ENCODE measurements around the gene GRB14. TPM values are rescaled to one million over a fixed set of nuclear protein-coding genes. Genes with fewer than 3 reads are reported as not detected.

GRB14 gene
- total RNA-seq, 1 experiment from 2014 or later, result 14.9 TPM

GRCh38 chr2:164523726-164524125, 97.6 kb downstream of the GRB14 start (continued):
- TF ChIP-seq, protein P1, sequence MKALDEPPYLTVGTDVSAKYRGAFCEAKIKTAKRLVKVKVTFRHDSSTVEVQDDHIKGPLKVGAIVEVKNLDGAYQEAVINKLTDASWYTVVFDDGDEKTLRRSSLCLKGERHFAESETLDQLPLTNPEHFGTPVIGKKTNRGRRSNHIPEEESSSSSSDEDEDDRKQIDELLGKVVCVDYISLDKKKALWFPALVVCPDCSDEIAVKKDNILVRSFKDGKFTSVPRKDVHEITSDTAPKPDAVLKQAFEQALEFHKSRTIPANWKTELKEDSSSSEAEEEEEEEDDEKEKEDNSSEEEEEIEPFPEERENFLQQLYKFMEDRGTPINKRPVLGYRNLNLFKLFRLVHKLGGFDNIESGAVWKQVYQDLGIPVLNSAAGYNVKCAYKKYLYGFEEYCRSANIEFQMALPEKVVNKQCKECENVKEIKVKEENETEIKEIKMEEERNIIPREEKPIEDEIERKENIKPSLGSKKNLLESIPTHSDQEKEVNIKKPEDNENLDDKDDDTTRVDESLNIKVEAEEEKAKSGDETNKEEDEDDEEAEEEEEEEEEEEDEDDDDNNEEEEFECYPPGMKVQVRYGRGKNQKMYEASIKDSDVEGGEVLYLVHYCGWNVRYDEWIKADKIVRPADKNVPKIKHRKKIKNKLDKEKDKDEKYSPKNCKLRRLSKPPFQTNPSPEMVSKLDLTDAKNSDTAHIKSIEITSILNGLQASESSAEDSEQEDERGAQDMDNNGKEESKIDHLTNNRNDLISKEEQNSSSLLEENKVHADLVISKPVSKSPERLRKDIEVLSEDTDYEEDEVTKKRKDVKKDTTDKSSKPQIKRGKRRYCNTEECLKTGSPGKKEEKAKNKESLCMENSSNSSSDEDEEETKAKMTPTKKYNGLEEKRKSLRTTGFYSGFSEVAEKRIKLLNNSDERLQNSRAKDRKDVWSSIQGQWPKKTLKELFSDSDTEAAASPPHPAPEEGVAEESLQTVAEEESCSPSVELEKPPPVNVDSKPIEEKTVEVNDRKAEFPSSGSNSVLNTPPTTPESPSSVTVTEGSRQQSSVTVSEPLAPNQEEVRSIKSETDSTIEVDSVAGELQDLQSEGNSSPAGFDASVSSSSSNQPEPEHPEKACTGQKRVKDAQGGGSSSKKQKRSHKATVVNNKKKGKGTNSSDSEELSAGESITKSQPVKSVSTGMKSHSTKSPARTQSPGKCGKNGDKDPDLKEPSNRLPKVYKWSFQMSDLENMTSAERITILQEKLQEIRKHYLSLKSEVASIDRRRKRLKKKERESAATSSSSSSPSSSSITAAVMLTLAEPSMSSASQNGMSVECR (CRISPR knock-in tag; IDR thresholded peaks at IDR 0.05; ENCODE audit: borderline replicate concordance), result no peak
- TF ChIP-seq SMAD4 (CRISPR knock-in tag; IDR thresholded peaks at IDR 0.05), result no peak

DNA sequence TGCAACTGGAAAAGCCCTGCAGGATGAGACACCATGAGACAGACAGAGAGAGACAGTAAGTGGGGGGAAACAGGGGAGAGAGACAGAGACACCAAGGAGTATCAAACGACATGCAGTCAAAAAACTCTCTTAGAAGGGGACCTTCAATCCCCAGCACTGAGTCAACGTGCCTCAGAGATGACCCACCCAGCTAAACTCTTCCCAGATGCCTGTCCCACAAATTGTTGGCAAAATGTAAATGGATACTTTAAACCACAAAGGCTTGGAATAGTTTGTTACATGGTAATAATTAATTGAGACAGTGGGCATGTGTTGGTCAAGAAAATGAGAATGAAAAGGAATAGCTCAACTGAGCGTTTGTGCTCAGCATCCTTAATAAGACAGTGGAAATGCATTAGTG, 98.3 kb downstream of the GRB14 start:
- CTCF ChIA-PET, result no interaction called here
- H3K27me3 Mint-ChIP-seq (ENCODE audit: low read depth), result no peaks in the 10 kb centered on the region

More for the DNA sequence above, 98.3 kb downstream of the GRB14 start:
- no peaks in the 10 kb centered on the region for H3K4me1 Mint-ChIP-seq
- H3K4me3 Mint-ChIP-seq, result no peak overlapping the region
- DNase-seq (ENCODE audit: low spot score) (no peak), ATAC-seq (no peak)
- POLR2A ChIA-PET, result no interaction called here
- peaks cover 39% of the 10 kb centered on the region for H3K9me3 Mint-ChIP-seq
- H3K27ac Mint-ChIP-seq, result no peak overlapping the region
- peaks cover 40% of the 10 kb centered on the region for H3K36me3 Mint-ChIP-seq
- TF ChIP-seq TEAD1 (CRISPR knock-in tag; IDR thresholded peaks at IDR 0.05) (no peak), ZBTB43 (CRISPR knock-in tag; IDR thresholded peaks at IDR 0.05) (no peak), SP1 (CRISPR knock-in tag; conservative IDR thresholded peaks at IDR 0.05) (no peak), EMX1 (CRISPR knock-in tag; IDR thresholded peaks at IDR 0.05) (no peak), FOXP4 (CRISPR knock-in tag; IDR thresholded peaks at IDR 0.05) (no peak), NR1H2 (CRISPR knock-in tag; IDR thresholded peaks at IDR 0.05) (no peak), CTCF (IDR thresholded peaks at IDR 0.05) (no peak), ZSCAN18 (CRISPR knock-in tag; IDR thresholded peaks at IDR 0.05) (no peak), ZNF396 (CRISPR knock-in tag; IDR thresholded peaks at IDR 0.05; ENCODE audit: borderline replicate concordance) (no peak), SOX15 (CRISPR knock-in tag; IDR thresholded peaks at IDR 0.05) (no peak), MXD4 (CRISPR knock-in tag; IDR thresholded peaks at IDR 0.05; ENCODE audit: borderline replicate concordance) (no peak), FOXK1 (CRISPR knock-in tag; IDR thresholded peaks at IDR 0.05) (no peak), ZNF219 (CRISPR knock-in tag; IDR thresholded peaks at IDR 0.05; ENCODE audit: borderline replicate concordance) (no peak), RELA (CRISPR knock-in tag; IDR thresholded peaks at IDR 0.05; ENCODE audit: borderline replicate concordance) (no peak), CDX4 (CRISPR knock-in tag; IDR thresholded peaks at IDR 0.05; ENCODE audit: borderline replicate concordance) (no peak), CREB1 (CRISPR knock-in tag; IDR thresholded peaks at IDR 0.05) (no peak), ZNF416 (CRISPR knock-in tag; IDR thresholded peaks at IDR 0.05) (no peak)
